ENCODE data around the gene ZNF319. TPM values are rescaled to one million over a fixed set of nuclear protein-coding genes. Genes with fewer than 3 reads are reported as not detected.

The ZNF319 gene
- total RNA-seq, 2 experiments from 2014 or later, result 19.8 to 20.2 TPM

DNA sequence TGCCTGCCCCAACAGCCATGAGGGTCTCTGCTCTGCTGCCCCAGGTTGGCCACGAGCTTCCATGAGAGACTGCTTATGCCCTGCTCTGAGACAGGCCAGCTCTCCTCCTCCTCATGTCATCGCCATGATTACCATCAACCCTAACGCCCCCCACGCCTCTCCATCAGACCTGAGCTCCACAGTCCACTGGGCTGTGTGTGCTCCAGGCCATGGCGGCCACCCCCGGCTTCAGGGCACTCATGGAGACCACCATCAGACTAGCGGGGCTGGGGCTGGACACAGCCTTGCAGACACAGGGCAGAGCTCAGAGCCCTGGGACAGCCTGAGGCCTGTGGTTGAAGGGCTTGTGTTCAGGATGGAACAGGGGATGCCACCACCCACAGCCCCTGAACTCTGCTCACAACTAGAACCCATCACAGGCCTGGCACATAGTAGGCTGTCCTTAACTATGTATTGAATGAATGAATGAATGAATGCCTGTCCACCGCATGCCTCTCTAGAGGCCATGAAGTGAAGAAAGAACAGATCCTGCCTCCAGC is 44.1 kb downstream of the ZNF319 start:
- no peaks in the 10 kb centered on the region for H3K4me1 Mint-ChIP-seq
- CTCF ChIA-PET, result no interaction called here
- H3K9me3 Mint-ChIP-seq, result no peaks in the 10 kb centered on the region
- H3K27ac Mint-ChIP-seq, result no peak overlapping the region
- no peak overlapping the region for H3K4me3 Mint-ChIP-seq
- POLR2A ChIA-PET, result no interaction called here
- H3K27me3 Mint-ChIP-seq, result no peaks in the 10 kb centered on the region
- DNase-seq, result no peak
- no peaks in the 10 kb centered on the region for H3K36me3 Mint-ChIP-seq (ENCODE audit: low read depth)

DNA sequence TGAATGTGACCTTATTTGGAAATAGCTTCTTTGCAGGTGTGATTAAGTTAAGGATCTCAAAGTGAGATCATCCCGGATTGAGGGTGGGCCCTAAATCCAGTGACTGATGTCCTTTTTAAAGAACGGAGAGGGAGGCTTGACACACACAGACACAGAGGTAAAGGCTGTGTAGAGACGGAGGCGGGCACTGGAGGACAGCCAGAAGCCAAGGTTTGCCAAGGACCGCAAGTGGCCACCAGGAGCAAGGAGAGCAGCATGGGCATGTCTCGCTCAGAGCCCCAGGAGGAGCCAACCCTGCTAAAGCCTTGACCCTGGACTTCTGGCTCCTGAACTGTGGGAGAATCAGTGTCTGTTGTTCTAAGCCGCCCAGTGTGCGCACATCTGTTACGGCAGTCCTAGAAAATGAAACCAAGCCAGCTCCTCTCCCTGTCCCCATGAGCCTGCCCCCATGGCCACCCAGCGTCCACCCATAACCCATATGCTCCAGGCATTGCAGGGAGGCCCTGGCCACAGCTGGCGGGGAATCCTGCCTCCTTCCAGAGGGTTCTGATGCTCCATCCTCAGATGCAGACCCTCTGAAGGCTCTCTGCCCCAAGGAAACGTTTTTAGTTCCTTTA is 44.8 kb downstream of the ZNF319 start:
- CTCF ChIA-PET, result no interaction called here
- H3K4me3 Mint-ChIP-seq, result no peak overlapping the region

DNA sequence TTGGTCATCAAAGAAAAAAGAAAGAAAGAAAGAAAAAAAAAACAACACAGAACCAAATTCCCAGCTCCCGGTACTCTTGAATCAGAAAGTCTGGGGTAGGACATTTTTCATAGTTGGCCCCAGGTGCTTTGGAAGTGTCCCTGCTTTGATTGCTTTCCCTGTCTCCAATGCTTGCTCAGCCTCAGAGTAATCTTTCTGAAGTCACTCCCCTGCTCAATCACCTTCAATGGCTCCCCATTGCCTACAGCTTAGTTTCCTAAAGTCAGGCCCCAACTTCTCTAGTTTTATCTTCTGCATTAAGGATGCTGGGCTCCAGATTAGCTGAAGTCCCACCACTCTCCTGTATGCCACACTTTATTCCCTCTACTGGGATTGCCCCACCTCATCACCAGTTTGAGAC is 46.6 kb downstream of the ZNF319 start:
- Mint-ChIP-seq H3K36me3 (ENCODE audit: low read depth) (no peaks in the 10 kb centered on the region), H3K9me3 (no peaks in the 10 kb centered on the region), H3K27ac (no peak overlapping the region), H3K4me1 (no peaks in the 10 kb centered on the region), H3K27me3 (no peaks in the 10 kb centered on the region), H3K4me3 (no peak overlapping the region)
- DNase-seq, result no peak
- ChIA-PET CTCF (no interaction called here), POLR2A (no interaction called here)

More for the DNA sequence above, 44.8 kb downstream of the ZNF319 start:
- DNase-seq, result no peak
- H3K36me3 Mint-ChIP-seq (ENCODE audit: low read depth), result no peaks in the 10 kb centered on the region
- no peaks in the 10 kb centered on the region for H3K9me3 Mint-ChIP-seq
- POLR2A ChIA-PET, result no interaction called here
- H3K4me1 Mint-ChIP-seq, result no peaks in the 10 kb centered on the region
- no peak overlapping the region for H3K27ac Mint-ChIP-seq
- H3K27me3 Mint-ChIP-seq, result no peaks in the 10 kb centered on the region

DNA sequence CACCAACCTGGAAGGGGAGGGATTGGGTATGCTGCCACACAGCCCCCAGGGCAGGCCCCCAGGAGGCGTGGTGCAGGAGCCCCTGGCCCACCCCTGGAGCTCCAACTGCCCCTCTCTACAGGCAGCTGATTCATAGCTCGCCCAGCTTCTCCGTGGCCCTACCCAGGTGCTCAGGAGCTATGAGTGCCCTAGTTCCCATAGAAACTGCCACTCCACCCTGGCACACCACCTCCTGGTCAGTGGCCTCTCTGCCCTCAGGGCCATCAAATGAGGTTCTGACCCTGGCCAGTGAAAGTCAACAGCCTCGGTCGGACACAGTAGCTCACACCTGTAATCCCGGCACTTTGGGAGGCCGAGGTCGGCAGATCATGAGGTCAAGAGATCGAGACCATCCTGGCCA is 47.6 kb downstream of the ZNF319 start:
- Mint-ChIP-seq H3K4me3 (no peak overlapping the region), H3K27me3 (no peaks in the 10 kb centered on the region), H3K27ac (no peak overlapping the region), H3K4me1 (no peaks in the 10 kb centered on the region), H3K36me3 (ENCODE audit: low read depth) (no peaks in the 10 kb centered on the region), H3K9me3 (no peaks in the 10 kb centered on the region)
- no peak for DNase-seq
- ChIA-PET POLR2A (no interaction called here), CTCF (no interaction called here)

DNA sequence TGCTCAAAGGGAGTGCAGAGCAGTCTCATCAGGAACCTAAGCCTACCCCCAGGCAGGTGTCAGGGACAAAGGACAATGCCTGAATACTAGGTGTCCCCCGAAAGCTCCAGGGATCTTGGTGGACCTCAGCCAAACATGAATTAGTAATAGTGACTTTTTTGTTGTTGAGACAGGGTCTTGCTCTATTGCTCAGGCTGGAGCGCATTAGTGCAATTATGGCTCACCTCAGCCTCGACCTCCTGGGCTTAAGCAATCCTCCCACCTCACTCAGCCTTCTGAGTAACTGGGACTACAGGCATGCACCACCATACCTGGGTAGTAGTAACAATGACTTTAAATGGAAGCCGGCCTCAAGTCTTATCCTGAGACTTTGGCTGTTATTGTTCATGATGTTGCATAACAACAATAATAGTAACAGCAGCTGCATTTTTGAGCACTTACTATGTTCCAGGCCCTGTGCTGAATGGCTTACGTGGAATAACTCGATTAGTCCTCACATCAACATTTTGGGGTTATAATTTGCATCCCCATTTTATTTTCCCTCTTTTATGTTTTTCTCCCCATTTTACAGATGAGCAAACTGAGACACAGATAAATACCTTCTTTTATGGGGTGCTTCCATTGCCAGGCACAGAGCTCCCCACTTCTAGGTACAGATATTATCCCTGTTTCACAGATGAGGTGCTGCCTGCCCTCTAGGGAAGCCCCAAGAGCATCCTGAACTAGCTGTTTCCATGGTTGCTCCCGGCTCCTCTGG is 49.1 kb downstream of the ZNF319 start:
- Mint-ChIP-seq H3K4me3 (no peak overlapping the region), H3K27ac (no peak overlapping the region), H3K27me3 (no peaks in the 10 kb centered on the region), H3K9me3 (no peaks in the 10 kb centered on the region), H3K36me3 (ENCODE audit: low read depth) (no peaks in the 10 kb centered on the region), H3K4me1 (no peaks in the 10 kb centered on the region)
- CTCF ChIA-PET, result interaction anchor here (0.6 kb wide), 1 partner anchor 706 kb away, joined by 6 read pairs; no protein-coding TSS in a partner anchor
- POLR2A ChIA-PET, result no interaction called here
- DNase-seq, result no peak

DNA sequence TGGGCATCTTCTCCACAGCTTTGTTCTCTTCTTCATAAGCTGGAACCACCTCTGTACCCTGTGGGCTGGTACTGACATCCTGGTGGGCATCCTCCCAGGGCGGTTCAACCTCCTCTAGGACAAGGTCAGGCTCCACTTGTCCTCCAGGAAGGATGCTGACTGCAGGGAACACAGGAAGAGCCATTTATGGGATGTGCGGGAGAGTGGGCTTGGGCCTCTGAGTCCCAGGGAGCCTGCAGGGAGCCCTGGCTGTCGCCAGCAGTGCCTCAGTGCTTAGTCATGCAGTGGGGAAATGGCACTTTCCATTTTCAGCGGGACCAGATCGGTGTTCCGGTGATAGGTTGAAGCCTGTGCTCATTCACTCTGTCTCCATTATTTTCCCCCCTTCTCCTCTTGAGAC is 50.1 kb downstream of the ZNF319 start:
- no peak for DNase-seq
- H3K4me1 Mint-ChIP-seq, result no peaks in the 10 kb centered on the region
- no peak overlapping the region for H3K4me3 Mint-ChIP-seq
- ChIA-PET POLR2A (no interaction called here), CTCF (no interaction called here)
- H3K27ac Mint-ChIP-seq, result no peak overlapping the region
- no peaks in the 10 kb centered on the region for H3K36me3 Mint-ChIP-seq (ENCODE audit: low read depth)
- H3K27me3 Mint-ChIP-seq, result no peaks in the 10 kb centered on the region
- no peaks in the 10 kb centered on the region for H3K9me3 Mint-ChIP-seq

DNA sequence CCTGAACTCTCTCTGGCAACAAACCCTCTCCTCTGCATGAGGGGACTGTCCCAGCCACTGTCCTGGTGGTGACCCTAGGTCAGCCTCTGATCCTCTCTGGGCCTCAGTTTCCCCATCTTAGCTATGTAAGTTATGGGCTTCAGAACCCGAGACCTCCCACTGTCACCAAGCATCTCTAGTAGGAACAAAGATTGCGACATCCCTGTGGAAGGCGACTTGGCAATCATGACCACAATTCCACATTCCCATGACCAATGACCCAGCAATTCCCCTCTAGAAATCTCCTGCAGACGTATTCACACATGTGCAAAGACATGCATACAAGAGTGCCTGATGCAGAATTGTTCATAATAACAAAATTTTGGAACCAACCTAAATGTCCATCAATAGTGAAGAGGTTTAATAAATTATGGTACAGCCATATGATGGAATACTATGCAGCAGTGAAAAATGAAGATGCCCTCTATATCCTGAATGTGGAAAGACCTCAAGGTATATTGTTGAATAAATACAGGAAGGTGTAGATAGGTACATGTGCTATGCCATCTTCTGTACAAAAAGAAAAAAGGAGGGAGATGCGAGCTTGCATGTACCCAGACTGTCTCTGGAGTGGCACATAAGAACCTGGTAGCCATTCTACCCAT is 50.8 kb downstream of the ZNF319 start:
- POLR2A ChIA-PET, result no interaction called here
- no peaks in the 10 kb centered on the region for H3K36me3 Mint-ChIP-seq (ENCODE audit: low read depth)
- H3K27me3 Mint-ChIP-seq, result no peaks in the 10 kb centered on the region
- H3K4me1 Mint-ChIP-seq, result no peaks in the 10 kb centered on the region
- H3K9me3 Mint-ChIP-seq, result no peaks in the 10 kb centered on the region
- DNase-seq, result no peak
- no peak overlapping the region for H3K4me3 Mint-ChIP-seq
- no peak overlapping the region for H3K27ac Mint-ChIP-seq
- CTCF ChIA-PET, result no interaction called here

DNA sequence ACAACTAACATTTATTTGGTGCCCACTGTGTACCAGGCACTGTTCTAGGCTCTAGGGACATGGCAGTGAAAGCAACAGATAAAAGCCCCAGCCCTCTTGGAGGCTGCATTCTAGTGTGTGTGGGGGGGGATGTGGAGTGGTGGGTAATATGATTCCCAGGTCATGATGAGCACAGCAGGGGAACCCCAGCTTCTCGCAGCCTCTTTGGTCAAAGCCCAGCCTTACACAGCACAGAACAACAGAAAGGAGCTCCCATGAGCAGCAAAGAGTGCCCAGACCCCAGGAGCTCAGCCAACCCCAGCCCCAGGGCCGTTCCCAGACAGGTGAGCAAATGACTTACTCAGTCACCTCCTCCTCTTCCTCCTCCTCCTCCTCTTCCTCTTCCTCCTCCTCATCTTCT is 51.5 kb downstream of the ZNF319 start:
- ChIA-PET CTCF (no interaction called here), POLR2A (no interaction called here)
- Mint-ChIP-seq H3K4me1 (no peaks in the 10 kb centered on the region), H3K4me3 (no peak overlapping the region), H3K36me3 (ENCODE audit: low read depth) (no peaks in the 10 kb centered on the region), H3K9me3 (no peaks in the 10 kb centered on the region), H3K27me3 (no peaks in the 10 kb centered on the region), H3K27ac (no peak overlapping the region)
- no peak for DNase-seq

DNA sequence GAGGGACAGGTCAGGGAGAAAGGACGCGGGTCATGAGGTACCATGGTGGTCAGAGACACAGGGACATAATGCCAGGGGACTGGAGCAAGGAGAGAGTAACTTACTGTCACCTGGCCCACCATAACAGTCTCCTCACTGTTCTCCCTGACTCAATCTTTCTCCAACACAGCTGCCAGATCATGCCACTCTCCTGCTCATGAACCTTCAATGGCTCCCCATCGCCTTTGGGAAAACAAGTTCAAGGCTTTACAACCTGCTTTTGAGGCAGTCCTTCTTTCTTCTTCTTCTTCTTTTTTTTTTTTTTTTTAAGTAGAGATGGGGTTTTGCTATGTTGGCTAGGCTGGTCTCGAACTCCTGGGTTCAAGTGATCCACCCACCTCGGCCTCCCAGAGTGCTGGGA is 52.4 kb downstream of the ZNF319 start:
- ChIA-PET POLR2A (no interaction called here), CTCF (no interaction called here)
- H3K36me3 Mint-ChIP-seq (ENCODE audit: low read depth), result no peaks in the 10 kb centered on the region

DNA sequence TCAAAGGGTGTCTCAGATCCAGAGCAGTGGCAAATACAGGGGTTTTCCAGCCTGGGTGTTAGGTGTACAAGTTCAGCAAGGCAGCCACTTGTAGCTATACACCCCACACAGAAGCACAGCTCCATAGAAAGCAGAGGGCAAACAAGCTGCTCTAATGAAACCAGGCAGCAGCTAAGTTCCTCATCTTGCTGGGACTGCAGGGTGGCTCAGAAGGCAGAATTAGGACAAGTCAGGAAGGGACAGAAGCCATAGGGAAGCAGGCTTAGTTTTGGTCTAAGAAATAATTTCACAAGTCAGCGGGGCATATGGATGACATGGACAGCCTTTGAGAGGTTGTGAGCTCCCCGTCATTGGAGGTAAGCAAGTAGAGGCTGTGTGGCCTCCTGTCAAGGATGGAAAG is 53.2 kb downstream of the ZNF319 start:
- Mint-ChIP-seq H3K9me3 (no peaks in the 10 kb centered on the region), H3K4me3 (no peak overlapping the region), H3K27ac (no peak overlapping the region), H3K27me3 (no peaks in the 10 kb centered on the region), H3K4me1 (no peaks in the 10 kb centered on the region), H3K36me3 (ENCODE audit: low read depth) (no peaks in the 10 kb centered on the region)
- DNase-seq, result no peak
- ChIA-PET POLR2A (no interaction called here), CTCF (no interaction called here)

More for the DNA sequence above, 52.4 kb downstream of the ZNF319 start:
- Mint-ChIP-seq H3K9me3 (no peaks in the 10 kb centered on the region), H3K27me3 (no peaks in the 10 kb centered on the region), H3K4me1 (no peaks in the 10 kb centered on the region), H3K4me3 (no peak overlapping the region), H3K27ac (no peak overlapping the region)
- no peak for DNase-seq

DNA sequence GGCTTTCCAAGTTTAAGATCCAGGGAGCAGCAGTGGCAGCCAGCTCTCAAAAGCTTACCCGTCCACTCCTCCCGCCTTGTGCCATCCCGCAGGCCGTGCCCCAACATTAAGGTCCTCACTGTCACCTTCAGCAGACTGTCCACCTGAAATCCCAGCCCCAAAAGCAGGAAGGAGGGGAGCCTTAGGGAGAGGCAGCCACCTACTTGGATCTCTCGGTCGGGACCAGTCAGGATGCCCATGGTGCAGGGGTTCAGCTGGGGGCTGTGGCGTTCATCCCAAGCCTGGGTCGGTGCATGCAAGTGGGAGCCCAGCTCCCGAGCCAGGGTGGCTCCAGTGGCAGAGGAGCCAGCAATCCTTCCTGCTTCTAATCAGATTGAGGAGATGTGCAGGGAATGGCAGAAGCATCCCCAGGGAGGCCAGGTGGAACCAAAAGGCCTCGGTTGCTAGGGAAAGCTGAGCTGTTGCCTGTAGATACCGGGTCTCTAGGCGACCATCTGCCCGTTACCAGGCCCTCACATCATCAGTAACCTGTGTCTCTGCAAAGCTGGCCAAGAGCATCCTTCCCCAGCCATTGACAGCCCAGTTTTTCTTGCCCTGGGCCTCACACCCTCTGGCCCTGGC is 54.2 kb downstream of the ZNF319 start:
- ChIA-PET POLR2A (no interaction called here), CTCF (no interaction called here)
- H3K27ac Mint-ChIP-seq, result no peak overlapping the region
- H3K4me1 Mint-ChIP-seq, result no peaks in the 10 kb centered on the region
- H3K9me3 Mint-ChIP-seq, result no peaks in the 10 kb centered on the region
- peaks cover 2% of the 10 kb centered on the region for H3K27me3 Mint-ChIP-seq
- no peak for DNase-seq
- H3K36me3 Mint-ChIP-seq (ENCODE audit: low read depth), result no peaks in the 10 kb centered on the region
- no peak overlapping the region for H3K4me3 Mint-ChIP-seq

DNA sequence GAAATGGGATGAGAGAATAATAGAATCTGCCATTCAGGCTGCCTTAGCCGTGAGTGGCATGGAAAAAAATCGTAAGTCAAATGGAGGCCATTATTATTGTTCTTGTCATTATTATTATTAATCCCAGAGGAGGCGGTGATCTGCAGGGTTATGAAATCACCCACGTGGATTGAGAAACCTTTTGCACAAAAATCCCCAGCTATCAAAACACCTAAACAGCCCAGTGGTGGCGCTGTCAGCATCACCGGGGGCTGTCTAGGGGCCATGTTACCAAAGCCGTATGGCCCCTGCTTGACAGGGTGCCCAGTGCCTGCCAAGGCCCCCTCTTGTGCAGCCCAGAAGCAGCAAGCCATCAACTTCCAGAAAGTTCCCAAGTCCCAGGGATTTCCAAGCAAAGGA is 54.7 kb downstream of the ZNF319 start:
- Mint-ChIP-seq H3K27ac (no peak overlapping the region), H3K36me3 (ENCODE audit: low read depth) (no peaks in the 10 kb centered on the region), H3K4me3 (no peak overlapping the region), H3K27me3 (peaks cover 2% of the 10 kb centered on the region), H3K9me3 (no peaks in the 10 kb centered on the region), H3K4me1 (no peaks in the 10 kb centered on the region)
- CTCF ChIA-PET, result no interaction called here
- no peak for DNase-seq
- POLR2A ChIA-PET, result no interaction called here

DNA sequence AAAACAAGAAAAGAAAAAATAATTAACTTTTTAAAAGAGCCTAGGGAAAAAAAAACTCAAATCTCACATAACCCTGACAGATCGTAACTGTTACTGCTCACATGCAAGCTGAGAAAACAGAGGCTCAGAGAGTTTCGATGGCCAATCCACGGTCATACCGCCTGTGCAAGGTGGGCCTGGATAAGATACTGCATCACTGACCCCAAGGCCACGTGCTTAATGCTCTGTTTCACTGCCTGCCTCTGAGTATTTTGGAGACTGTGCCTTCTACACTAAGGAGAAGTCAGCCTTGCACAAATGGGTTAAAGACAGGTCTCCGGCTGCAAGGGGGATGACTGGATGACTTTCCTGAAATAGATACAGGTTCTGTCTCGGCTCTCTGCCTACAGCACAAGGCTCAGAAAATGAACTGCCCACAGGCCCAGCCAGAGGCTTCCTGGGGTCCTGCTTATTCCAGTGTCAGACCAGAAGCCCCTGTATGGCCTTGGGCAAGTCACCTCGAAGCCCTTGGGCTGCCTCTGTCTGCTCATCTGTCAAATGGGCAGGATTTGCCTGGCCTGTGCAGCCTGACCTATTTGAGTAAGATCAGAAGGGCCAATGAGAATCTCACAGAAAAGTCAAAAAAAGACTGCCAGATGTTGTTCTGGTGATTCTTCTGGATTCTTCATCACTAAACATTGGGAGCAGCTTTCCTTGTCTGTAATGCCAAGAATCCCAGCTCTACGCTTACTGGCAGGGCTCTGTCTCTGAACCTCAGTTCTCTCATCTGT is 55.3 kb downstream of the ZNF319 start:
- Mint-ChIP-seq H3K27me3 (peaks cover 2% of the 10 kb centered on the region), H3K36me3 (ENCODE audit: low read depth) (no peaks in the 10 kb centered on the region), H3K4me1 (no peaks in the 10 kb centered on the region), H3K9me3 (no peaks in the 10 kb centered on the region), H3K4me3 (no peak overlapping the region), H3K27ac (no peak overlapping the region)
- no peak for DNase-seq
- ChIA-PET POLR2A (no interaction called here), CTCF (interaction anchor here (0.6 to 0.7 kb wide), 2 partner anchors 36 to 124 kb away, joined by 3 to 4 read pairs; no protein-coding TSS in a partner anchor)
